ENCODE data around the gene MAIP1.

The MAIP1 gene

GRCh38 chr2:199991691-199992090 is 36.3 kb downstream of the MAIP1 start:
- TF ChIP-seq ZNF8 (CRISPR knock-in tag; IDR thresholded peaks at IDR 0.05) (no peak), TCF4 (CRISPR knock-in tag; IDR thresholded peaks at IDR 0.05; ENCODE audit: borderline replicate concordance) (no peak), PPARA (CRISPR knock-in tag; IDR thresholded peaks at IDR 0.05; ENCODE audit: borderline replicate concordance) (no peak), TSHZ2 (CRISPR knock-in tag; IDR thresholded peaks at IDR 0.05) (no peak), BACH2 (CRISPR knock-in tag; IDR thresholded peaks at IDR 0.05; ENCODE audit: borderline replicate concordance) (no peak), TOX (CRISPR knock-in tag; IDR thresholded peaks at IDR 0.05; ENCODE audit: borderline replicate concordance) (no peak), ESRRG (CRISPR knock-in tag; IDR thresholded peaks at IDR 0.05) (no peak), ZFP30 (CRISPR knock-in tag; IDR thresholded peaks at IDR 0.05) (no peak), POU6F1 (CRISPR knock-in tag; IDR thresholded peaks at IDR 0.05; ENCODE audit: borderline replicate concordance, low read depth) (no peak), ZNF70 (CRISPR knock-in tag; IDR thresholded peaks at IDR 0.05) (no peak), RARB (CRISPR knock-in tag; IDR thresholded peaks at IDR 0.05) (no peak), ZC3H10 (CRISPR knock-in tag; IDR thresholded peaks at IDR 0.05) (no peak), CREB5 (CRISPR knock-in tag; IDR thresholded peaks at IDR 0.05; ENCODE audit: low read depth) (no peak), ARNTL (CRISPR knock-in tag; IDR thresholded peaks at IDR 0.05; ENCODE audit: borderline replicate concordance, low read depth) (no peak), CSDC2 (CRISPR knock-in tag; IDR thresholded peaks at IDR 0.05) (no peak), ZNF565 (CRISPR knock-in tag; conservative IDR thresholded peaks at IDR 0.05; ENCODE audit: low read depth) (no peak)
- no peak for ATAC-seq

- no peak for TF ChIP-seq ZFP3 (CRISPR knock-in tag; IDR thresholded peaks at IDR 0.05)
- TF ChIP-seq TCF4 (CRISPR knock-in tag; IDR thresholded peaks at IDR 0.05; ENCODE audit: borderline replicate concordance), result no peak
- TF ChIP-seq PATZ1 (CRISPR knock-in tag; IDR thresholded peaks at IDR 0.05; ENCODE audit: borderline replicate concordance), result no peak
- no peak for TF ChIP-seq CSDC2 (CRISPR knock-in tag; IDR thresholded peaks at IDR 0.05)
- ATAC-seq, result no peak
Observed at GRCh38 chr2:199992296-199992695, 36.9 kb downstream of the MAIP1 start.

- ATAC-seq, result no peak
- TF ChIP-seq OSR1 (CRISPR knock-in tag; IDR thresholded peaks at IDR 0.05), result no peak
- no peak for TF ChIP-seq BACH2 (CRISPR knock-in tag; IDR thresholded peaks at IDR 0.05; ENCODE audit: borderline replicate concordance)
- TF ChIP-seq ESRRG (CRISPR knock-in tag; IDR thresholded peaks at IDR 0.05), result no peak
- TF ChIP-seq GLIS3 (CRISPR knock-in tag; IDR thresholded peaks at IDR 0.05), result no peak
- no peak for TF ChIP-seq ZC3H10 (CRISPR knock-in tag; IDR thresholded peaks at IDR 0.05)
- no peak for TF ChIP-seq SNAI2 (CRISPR knock-in tag; IDR thresholded peaks at IDR 0.05)
- no peak for TF ChIP-seq ZFP3 (CRISPR knock-in tag; IDR thresholded peaks at IDR 0.05)
- TF ChIP-seq TOX (CRISPR knock-in tag; IDR thresholded peaks at IDR 0.05; ENCODE audit: borderline replicate concordance), result no peak
- TF ChIP-seq ISL1 (CRISPR knock-in tag; IDR thresholded peaks at IDR 0.05), result no peak
- no peak for TF ChIP-seq CSRNP3 (CRISPR knock-in tag; IDR thresholded peaks at IDR 0.05)
- TF ChIP-seq ZNF8 (CRISPR knock-in tag; IDR thresholded peaks at IDR 0.05), result no peak
- no peak for TF ChIP-seq TCF4 (CRISPR knock-in tag; IDR thresholded peaks at IDR 0.05; ENCODE audit: borderline replicate concordance)
Observed at GRCh38 chr2:199994371-199994770, 39.0 kb downstream of the MAIP1 start.
